GM18526 (cell line): ENCODE results near the gene ZC3H4.

Experiments
- POLR2A ChIP-seq: IDR thresholded peaks from 3 replicates; pipeline ENCODE4 v1.6.1; 2011; ENCODE audit not compliant: insufficient read length; ENCODE audit errors: extremely low read depth

The ZC3H4 gene

GRCh38 chr19:47075179-47075810 lies 38.3 kb downstream of the ZC3H4 start:
- no peak for TF ChIP-seq POLR2A

DNA sequence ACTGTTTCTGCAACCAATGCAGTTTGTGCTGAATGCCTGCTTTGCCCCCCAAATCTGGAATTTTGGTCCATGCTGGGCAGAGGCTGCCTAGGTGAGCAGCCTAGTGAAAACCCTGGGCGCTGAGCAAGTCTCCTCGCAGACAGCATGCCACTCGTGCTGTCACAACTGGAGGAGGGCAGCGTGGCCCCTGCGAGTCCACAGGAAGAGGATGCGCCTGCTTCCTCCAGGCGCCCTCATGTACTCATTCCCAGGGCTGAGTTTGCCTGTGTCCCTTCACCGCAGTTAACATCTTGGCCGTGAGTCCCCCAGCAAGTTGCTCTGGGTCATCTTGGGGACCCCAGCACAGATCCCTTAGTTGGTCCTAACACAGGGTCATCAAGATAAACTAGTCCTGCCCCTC lies 39.0 kb downstream of the ZC3H4 start:
- TF ChIP-seq POLR2A = no peak

GRCh38 chr19:47073574-47073973 lies 40.0 kb downstream of the ZC3H4 start:
- TF ChIP-seq POLR2A = no peak

- no peak for TF ChIP-seq POLR2A
These were observed 41.3 kb downstream of the ZC3H4 start for GRCh38 chr19:47072323-47072722.

GRCh38 chr19:47071731-47072130 lies 41.8 kb downstream of the ZC3H4 start:
- TF ChIP-seq POLR2A = no peak

DNA sequence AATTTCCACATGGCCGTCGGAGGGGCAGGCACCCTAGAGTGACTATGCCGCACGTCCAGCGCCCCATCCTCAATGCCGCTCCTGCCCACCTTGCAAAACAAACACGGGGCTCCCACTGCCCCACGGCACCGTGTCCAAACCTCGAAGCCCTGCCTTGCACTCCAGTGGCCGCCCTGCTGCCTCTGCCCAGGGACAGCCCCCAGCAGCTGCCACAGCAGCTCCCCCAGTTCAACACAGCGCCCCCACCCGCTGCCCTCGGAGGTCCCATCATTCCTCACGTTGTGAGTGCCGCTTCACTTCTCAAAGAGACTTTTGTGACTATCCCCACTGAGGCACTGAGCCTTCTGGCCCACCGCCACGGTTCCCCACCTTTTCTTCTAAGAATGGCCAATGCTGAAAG lies 42.8 kb downstream of the ZC3H4 start:
- TF ChIP-seq POLR2A = no peak

- no peak for TF ChIP-seq POLR2A
These were observed 43.8 kb downstream of the ZC3H4 start for GRCh38 chr19:47069795-47070194.

GRCh38 chr19:47068876-47069406 lies 44.6 kb downstream of the ZC3H4 start:
- no peak for TF ChIP-seq POLR2A

DNA sequence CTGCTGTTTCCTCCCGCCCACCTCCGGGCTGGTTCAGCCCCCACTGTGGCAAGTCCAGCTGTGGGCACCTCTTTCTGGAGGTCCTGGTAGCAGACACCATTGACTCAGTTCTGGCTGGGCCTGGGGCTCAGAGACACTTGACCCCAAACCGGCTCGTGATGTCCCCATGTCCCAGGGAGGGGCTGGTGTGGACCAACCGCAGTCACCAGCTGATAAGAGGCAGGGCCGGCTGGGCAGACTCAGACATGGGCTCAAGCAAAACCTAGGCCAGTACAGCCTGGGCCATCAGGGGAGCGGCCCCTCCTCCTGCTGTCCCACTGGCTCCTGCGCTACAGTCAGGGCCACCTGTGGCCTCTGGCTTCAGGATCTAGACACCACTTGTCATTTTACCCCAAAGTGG lies 45.3 kb downstream of the ZC3H4 start:
- TF ChIP-seq POLR2A = no peak

- no peak for TF ChIP-seq POLR2A
These were observed 46.2 kb downstream of the ZC3H4 start for GRCh38 chr19:47067215-47067847.

DNA sequence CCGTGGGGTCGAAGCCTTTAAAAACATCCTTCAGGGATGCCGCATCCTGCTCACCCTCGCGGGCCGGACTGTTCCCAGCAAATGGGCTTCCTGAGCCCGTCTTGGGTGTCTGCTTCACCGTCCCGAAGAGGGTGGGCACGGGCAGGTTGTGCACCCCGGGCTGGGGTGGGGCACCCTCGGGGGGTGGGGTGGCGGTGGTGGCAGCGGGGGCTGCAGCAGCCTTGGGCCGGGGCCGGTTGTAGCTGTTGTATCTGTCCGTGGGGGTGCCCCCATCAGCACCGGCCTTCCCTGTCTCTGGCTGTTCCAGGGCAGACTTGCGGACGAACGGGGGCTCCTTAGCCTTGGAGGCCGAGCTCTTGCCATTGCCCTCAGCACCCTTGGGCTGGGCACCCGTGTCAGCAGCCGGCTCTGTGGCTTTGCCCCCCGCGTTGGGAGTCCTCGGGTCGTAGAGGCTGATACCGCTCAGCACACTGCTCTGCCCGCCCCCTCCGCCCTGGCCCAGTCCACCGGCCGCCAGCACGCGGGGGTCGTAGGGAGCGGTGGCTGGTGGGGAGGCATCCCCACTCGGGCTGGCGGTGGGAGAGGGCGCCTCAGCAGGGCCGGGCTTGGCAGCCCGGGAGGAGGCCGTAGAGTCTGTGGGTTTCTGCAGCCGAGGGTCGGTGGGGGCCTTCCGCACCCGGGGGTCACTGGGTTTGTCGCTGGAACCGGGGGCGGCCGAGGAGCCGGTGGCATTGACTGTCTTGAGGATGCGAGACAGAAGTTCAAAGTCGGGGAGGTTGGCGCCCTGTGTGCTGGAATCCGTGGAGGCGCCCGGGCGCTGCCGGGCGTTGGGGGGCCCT lies 47.0 kb downstream of the ZC3H4 start:
- TF ChIP-seq POLR2A = no peak

GRCh38 chr19:47065242-47065641 lies 48.3 kb downstream of the ZC3H4 start:
- no peak for TF ChIP-seq POLR2A

DNA sequence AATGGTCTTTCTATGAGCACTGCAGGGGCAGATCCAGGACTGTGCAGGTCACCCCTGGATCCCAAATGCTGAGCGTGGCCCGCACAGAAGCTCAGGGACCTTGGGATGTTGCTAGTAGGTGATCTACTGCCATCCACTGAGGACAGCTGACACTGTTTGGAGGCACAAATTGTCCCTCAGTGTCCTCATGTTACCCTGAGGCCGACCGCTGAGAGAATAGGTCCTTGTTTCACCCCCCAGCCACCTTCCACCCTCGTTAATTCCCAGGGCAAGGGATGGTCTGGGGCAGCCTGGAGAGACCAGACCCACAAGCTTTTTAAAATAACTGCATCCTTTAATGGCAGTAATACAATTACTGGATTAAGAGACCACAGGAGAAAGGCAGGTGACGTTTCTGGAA lies 49.7 kb downstream of the ZC3H4 start:
- TF ChIP-seq POLR2A = no peak

DNA sequence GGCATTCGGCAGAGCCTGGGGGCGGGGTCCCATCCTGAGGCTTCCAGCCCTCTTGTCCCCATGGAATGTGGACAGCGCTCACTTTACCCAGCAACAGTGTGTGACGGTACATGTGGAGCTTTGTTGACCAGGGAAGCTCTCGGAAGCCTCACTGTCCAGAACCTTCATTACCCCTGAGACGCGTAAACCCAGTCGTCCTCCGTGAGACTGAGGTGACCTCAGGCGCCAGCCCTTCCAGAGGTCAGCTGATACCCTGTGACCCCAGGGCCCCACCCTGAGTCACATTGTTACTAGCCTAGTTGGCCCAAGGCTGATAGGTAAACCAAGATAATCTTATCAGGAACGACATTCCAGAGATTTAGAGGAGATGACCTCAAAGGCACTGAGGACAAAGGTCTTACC lies 55.0 kb downstream of the ZC3H4 start:
- no peak for TF ChIP-seq POLR2A

DNA sequence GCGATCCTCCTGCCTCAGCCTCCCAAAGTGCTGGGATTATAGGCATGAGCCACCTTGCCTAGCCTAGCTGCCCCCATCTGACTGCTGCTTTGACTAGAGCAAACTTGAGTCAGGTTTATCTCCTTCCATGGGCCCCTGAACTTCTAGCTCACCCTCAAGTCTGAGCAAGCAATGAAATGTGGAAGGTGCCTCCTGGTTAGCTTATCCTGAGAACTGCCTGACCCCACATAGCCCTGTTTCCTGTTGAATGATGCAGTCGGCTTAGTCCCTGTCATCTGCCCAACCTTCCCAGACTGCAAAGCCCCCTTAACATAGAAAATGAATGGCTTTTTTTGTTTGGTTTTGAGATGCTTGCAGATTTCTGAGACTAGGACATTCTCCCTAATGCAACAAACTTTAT lies 56.2 kb downstream of the ZC3H4 start:
- no peak for TF ChIP-seq POLR2A

DNA sequence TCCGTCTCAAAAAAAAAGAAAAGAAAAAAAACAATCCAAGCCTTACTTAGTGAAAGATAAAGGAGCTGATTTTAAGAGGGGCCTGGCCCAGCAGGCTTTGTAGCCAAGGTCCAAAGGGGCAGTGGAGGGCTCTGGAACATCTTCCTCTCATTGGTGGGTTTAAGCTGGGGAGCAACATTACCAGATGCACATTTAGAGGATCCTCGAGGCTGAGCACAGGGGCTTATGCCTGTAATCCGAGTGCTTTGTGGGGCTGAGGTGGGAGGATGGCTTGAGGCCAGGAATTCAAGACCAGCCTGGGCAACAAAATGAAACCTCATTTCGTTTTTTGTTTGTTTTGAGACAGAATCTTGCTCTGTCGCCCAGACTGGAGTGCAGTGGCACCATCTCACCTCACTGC lies 57.2 kb downstream of the ZC3H4 start:
- TF ChIP-seq POLR2A = no peak
